Measurements from ENCODE around the gene IFNA1.
"Not testable (repeated sequence)": the region's sequence is repeated elsewhere in the genome, so short reads cannot be mapped to it uniquely, and the experiment has no call there.

The IFNA1 gene

GRCh38 chr9:21449312-21449711 is 9.1 kb downstream of the IFNA1 start:
- DNase-seq, result not testable (repeated sequence)

DNA sequence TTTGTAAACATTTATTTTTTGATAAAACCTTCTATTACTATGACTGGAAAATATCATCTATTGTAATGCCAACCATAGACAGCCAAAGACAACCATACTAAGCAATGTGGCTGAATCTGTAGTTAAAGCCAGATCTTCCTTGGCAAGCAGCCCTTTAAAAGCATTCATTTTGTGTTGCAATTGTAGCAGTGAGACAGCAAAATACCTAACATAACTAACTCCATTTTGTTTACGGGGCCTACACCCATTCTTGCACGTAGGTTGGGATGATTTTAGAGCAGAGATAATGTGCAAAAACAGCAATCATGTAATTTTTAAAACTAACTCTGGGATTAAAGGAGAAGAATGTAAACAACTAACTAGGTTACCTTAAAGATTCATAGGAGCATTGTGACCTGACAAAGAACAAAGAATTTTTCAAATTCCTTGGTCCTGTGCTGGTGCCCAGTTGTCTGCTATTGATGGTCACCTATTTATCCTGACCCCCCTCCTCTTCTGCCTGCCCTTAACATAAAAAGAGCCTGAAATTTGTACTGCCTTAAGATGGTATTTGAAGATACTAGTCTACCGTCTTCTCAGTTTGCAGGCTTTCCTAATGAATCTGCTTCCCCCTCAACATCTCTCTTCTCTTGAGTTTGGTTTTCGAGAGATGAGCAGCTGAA is 10.6 kb downstream of the IFNA1 start:
- DNase-seq, result peak; percentile 52

GRCh38 chr9:21452681-21453080 is 12.4 kb downstream of the IFNA1 start:
- no peak for DNase-seq

DNA sequence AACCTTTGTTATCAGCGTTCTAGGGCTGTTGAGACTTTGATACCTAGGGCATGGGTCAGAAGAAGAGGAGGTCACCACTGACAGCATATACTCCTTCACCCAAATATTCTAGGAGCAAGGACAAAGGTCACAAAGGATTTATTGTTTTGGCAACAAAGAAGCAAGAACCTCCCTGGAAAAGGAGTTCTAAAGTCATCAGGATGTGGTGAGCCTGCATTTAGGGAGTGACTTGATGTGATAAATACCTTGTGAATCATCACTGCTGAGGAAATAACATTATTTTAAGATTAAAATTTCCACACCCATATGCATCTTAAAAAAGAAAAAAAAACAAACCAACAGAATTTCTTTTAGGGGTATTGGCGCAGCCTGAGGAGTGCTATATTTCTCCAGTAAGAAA is 13.9 kb downstream of the IFNA1 start:
- peak; percentile 45 for DNase-seq

GRCh38 chr9:21455320-21455719 is 15.1 kb downstream of the IFNA1 start:
- DNase-seq, result peak; percentile 9

DNA sequence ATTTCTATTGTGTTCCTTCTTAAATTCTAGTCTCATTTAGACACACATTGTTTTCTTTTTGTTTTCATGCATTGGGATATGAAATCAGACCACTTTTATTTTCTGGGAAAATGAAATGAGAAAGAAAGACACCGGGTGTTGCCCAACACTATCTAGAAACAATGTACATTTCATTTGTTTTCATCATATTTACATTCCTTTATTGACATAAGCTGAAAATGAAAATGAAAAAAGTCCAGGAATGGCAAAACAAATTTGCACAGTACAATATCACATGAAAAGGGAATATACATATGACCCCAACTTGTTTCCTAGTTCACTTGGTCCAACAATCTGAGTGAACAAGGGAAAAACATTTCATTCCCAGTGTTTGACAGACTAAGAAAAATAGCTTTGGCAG is 21.1 kb downstream of the IFNA1 start:
- no peak for DNase-seq

DNA sequence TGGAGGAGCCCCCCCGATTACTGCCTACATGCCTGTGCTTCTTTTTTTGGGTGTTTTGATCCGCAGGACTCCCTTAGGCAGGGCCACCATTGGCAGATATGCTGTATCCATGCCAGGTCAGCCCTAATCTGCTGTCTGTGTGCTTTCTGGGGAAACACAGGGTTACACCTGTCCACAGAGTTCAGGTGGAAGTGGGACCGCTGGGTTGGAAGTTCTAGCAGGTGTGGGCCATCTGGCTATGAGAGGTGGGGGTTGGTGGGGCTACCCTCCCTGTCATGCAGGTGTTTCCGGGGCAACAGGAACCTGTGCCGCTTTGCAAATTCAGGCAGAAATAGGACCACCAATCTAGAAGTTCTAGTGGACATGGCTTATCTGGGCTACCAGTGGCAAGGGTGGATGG is 24.9 kb downstream of the IFNA1 start:
- DNase-seq, result no peak

- DNase-seq, result peak; percentile 65
These were observed 25.8 kb downstream of the IFNA1 start for GRCh38 chr9:21465859-21466518.

GRCh38 chr9:21470126-21470525 is 29.9 kb downstream of the IFNA1 start:
- DNase-seq, result no peak

- DNase-seq, result no peak
These were observed 33.0 kb downstream of the IFNA1 start for GRCh38 chr9:21473236-21473635.

- DNase-seq, result no peak
These were observed 37.2 kb downstream of the IFNA1 start for GRCh38 chr9:21477466-21477865.

DNA sequence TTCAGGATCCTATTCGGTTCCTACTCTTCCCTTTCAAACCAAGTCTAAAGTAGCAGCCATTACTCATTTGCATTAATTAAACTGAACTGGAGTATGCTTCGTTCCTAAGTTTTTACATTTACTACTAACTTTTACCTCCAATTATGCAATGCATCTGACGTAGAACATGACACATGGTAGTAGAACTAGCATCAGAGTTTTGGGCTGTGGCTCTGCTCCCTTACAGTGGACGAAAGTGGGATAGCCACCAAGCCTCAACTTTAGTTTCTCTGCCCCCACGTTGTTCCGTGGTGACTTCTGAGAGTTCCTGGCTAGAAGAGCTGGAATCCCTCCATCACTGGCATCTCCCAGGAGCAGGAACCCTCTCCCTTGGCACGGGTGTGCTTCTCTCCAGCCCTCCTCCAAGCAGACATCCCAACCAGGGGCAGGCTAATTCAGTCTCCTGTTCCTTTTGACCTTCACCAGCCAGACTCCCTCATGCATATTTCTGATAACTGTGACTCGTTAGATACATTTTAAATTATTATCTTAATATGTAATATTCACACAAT is 39.0 kb downstream of the IFNA1 start:
- no peak for DNase-seq

DNA sequence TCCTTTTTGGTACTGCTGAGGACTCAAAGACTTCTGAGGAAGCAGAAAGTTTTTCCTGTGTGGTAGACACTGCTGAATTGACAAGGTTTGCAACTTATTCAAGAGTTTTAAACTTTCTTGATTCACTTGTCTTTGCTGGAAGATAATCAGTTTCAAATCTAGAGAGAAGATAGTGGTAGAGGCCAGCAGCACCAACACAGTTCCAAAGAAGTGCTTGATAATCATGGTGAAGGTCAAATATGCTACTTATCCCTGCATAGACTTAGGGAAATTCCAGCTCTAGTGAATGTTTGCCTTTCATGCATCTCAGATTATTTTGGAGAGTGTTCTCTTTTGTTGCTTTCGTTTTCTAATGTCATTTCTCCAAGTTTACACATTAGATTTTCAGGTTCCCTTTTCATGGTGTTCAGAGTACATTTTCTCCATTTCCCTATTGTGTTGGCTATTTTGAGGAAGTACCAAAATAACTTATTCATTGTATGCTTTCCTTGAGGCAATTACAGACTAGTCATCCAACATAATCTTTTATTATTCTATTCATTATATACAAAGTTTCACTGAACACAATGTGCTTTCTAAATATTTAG is 41.3 kb downstream of the IFNA1 start:
- no peak for DNase-seq

- no peak for DNase-seq
These were observed 42.0 kb downstream of the IFNA1 start, which contains the start of gene IFNE for GRCh38 chr9:21482213-21482612. TSS of gene IFNE (minus strand) at chr9:21482313. CDS start at chr9:21481694, 619 bp downstream.
